ENCODE measurements around the gene KL. TPM values are rescaled to one million over a fixed set of nuclear protein-coding genes. Genes with fewer than 3 reads are reported as not detected.
A peak's percentile ranks its signal among the peaks of the same experiment; 100 is the strongest.

Gene KL
- polyA plus RNA-seq (2011; rRNA removed) (not detected in 2 replicates), polyA minus RNA-seq (2011; rRNA and poly(A)+ RNA removed) (not detected in 2 replicates)

GRCh38 chr13:33016414-33017322 is at the start of gene KL:
KL (plus strand) TSS chr13:33016423; CDS start chr13:33016441, 18 bp downstream.
- Histone ChIP-seq H3K9me3 (ENCODE audit: control insufficient read depth, insufficient read depth, low read length) (peaks cover 4% of the 10 kb centered on the region; the same call in 1 of the 2 replicates), H3K27me3 (ENCODE audit: control insufficient read depth, insufficient read depth, low read length) (peaks cover 59% of the 10 kb centered on the region), H3K4me3 (ENCODE audit: low read depth, low read length) (no peak within 1 kb of the TSS; the same call in 1 of the 2 replicates), H3K27ac (ENCODE audit: low read depth, low read length) (no peak within 1 kb of the TSS)
- no peak for TF ChIP-seq CTCF (IDR thresholded peaks at IDR 0.05; ENCODE audit: low read depth, low read length)
- CTCF ChIA-PET = no interaction called here
- DNase-seq (ENCODE audit: low read depth, low spot score) = no peak
- POLR2A ChIA-PET = no interaction called here

GRCh38 chr13:32967584-32968182 is 48.5 kb upstream of the KL start:
- ChIA-PET CTCF (interaction anchor here (0.7 kb wide), 1 partner anchor 833 kb away, joined by 3 read pairs; no protein-coding TSS in a partner anchor), POLR2A (no interaction called here)
- no peaks in the 10 kb centered on the region for H3K9me3 ChIP-seq (ENCODE audit: control insufficient read depth, insufficient read depth, low read length)
- no peak overlapping the region for H3K27ac ChIP-seq (ENCODE audit: low read depth, low read length)
- no peaks in the 10 kb centered on the region for H3K27me3 ChIP-seq (ENCODE audit: control insufficient read depth, insufficient read depth, low read length)
- H3K4me3 ChIP-seq (ENCODE audit: low read depth, low read length) = no peak overlapping the region
- DNase-seq (ENCODE audit: low read depth, low spot score) = no peak
- TF ChIP-seq CTCF (IDR thresholded peaks at IDR 0.05; ENCODE audit: low read depth, low read length) = no peak

- DNase-seq (ENCODE audit: low read depth, low spot score) = no peak
- CTCF ChIA-PET = no interaction called here
- TF ChIP-seq CTCF (IDR thresholded peaks at IDR 0.05; ENCODE audit: low read depth, low read length) = no peak
- H3K4me3 ChIP-seq (ENCODE audit: low read depth, low read length) = no peak overlapping the region
- POLR2A ChIA-PET = no interaction called here
- no peaks in the 10 kb centered on the region for H3K27me3 ChIP-seq (ENCODE audit: control insufficient read depth, insufficient read depth, low read length)
- H3K9me3 ChIP-seq (ENCODE audit: control insufficient read depth, insufficient read depth, low read length) = no peaks in the 10 kb centered on the region
- H3K27ac ChIP-seq (ENCODE audit: low read depth, low read length) = no peak overlapping the region
Measured at GRCh38 chr13:32968316-32968715, 47.9 kb upstream of the KL start.

- TF ChIP-seq CTCF (IDR thresholded peaks at IDR 0.05; ENCODE audit: low read depth, low read length) = no peak
- Histone ChIP-seq H3K27ac (ENCODE audit: low read depth, low read length) (no peak overlapping the region), H3K4me3 (ENCODE audit: low read depth, low read length) (no peak overlapping the region), H3K9me3 (ENCODE audit: control insufficient read depth, insufficient read depth, low read length) (no peaks in the 10 kb centered on the region), H3K27me3 (ENCODE audit: control insufficient read depth, insufficient read depth, low read length) (no peaks in the 10 kb centered on the region)
- no peak for DNase-seq (ENCODE audit: low read depth, low spot score)
- ChIA-PET CTCF (no interaction called here), POLR2A (no interaction called here)
Measured at GRCh38 chr13:32968793-32969192, 47.4 kb upstream of the KL start.

- DNase-seq (ENCODE audit: low read depth, low spot score) = peak; percentile 4
- no peak for TF ChIP-seq CTCF (IDR thresholded peaks at IDR 0.05; ENCODE audit: low read depth, low read length)
- Histone ChIP-seq H3K27ac (ENCODE audit: low read depth, low read length) (peak overlapping the region; percentile 49), H3K9me3 (ENCODE audit: control insufficient read depth, insufficient read depth, low read length) (no peaks in the 10 kb centered on the region), H3K4me3 (ENCODE audit: low read depth, low read length) (peak overlapping the region; percentile 5), H3K27me3 (ENCODE audit: control insufficient read depth, insufficient read depth, low read length) (no peaks in the 10 kb centered on the region)
- CTCF ChIA-PET = interaction anchor here (0.7 kb wide), 1 partner anchor 48 kb away, joined by 3 read pairs; no protein-coding TSS in a partner anchor
- POLR2A ChIA-PET = interaction anchor here (0.6 kb wide), 2 partner anchors 235 to 674 kb away, joined by 3 to 5 read pairs; no protein-coding TSS in a partner anchor
Measured at GRCh38 chr13:32969516-32969941, 46.7 kb upstream of the KL start.

Measured in AG04450 (cell line).